ENCODE data around the gene ELK4.

GRCh38 chr1:205568469-205569361 lies 63.1 kb downstream of the ELK4 start:
- TF ChIP-seq POLR2AphosphoS5 (IDR thresholded peaks at IDR 0.05) (no peak), POLR2A (IDR thresholded peaks at IDR 0.05) (no peak)
- TF ChIP-seq, protein P1, sequence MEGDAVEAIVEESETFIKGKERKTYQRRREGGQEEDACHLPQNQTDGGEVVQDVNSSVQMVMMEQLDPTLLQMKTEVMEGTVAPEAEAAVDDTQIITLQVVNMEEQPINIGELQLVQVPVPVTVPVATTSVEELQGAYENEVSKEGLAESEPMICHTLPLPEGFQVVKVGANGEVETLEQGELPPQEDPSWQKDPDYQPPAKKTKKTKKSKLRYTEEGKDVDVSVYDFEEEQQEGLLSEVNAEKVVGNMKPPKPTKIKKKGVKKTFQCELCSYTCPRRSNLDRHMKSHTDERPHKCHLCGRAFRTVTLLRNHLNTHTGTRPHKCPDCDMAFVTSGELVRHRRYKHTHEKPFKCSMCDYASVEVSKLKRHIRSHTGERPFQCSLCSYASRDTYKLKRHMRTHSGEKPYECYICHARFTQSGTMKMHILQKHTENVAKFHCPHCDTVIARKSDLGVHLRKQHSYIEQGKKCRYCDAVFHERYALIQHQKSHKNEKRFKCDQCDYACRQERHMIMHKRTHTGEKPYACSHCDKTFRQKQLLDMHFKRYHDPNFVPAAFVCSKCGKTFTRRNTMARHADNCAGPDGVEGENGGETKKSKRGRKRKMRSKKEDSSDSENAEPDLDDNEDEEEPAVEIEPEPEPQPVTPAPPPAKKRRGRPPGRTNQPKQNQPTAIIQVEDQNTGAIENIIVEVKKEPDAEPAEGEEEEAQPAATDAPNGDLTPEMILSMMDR (IDR thresholded peaks at IDR 0.05) = no peak

Data from sigmoid colon (tissue), 4 donors.